OCI-LY1 (cell line): ENCODE data around the gene MEIG1.
A peak's percentile ranks its signal among the peaks of the same experiment; 100 is the strongest.

Experiments used
- H2AFZ ChIP-seq: fragments of 200-600 bp; sonication (generic), shearing (Covaris generic); 2 replicates; pipeline ENCODE4 v1.6.0; 2014; ENCODE audit warnings: antibody characterized with exemption, mild to moderate bottlenecking, low read length
- H3F3A ChIP-seq: fragments of 200-600 bp; sonication (generic), shearing (Covaris generic); 2 replicates; pipeline ENCODE4 v1.6.0; 2014; ENCODE audit warnings: mild to moderate bottlenecking, antibody characterized with exemption, low read length, moderate library complexity; ENCODE audit not compliant: insufficient read depth
- H3K27ac ChIP-seq: fragments of 200-600 bp; sonication (generic); 2 replicates; pipeline ENCODE4 v1.5.1; 2014; ENCODE audit warnings: low read length, mixed run types, mild to moderate bottlenecking, low read depth; ENCODE audit not compliant: poor library complexity, severe bottlenecking
- H3K27me3 ChIP-seq: fragments of 200-600 bp; sonication (generic); 2 replicates; pipeline ENCODE4 v1.6.0; 2014; ENCODE audit warnings: antibody characterized with exemption, mild to moderate bottlenecking, low read length, moderate library complexity; ENCODE audit not compliant: insufficient read depth
- H3K36me3 ChIP-seq: fragments of 200-600 bp; sonication (generic); 2 replicates; pipeline ENCODE4 v1.6.1; 2014; ENCODE audit warnings: mild to moderate bottlenecking, antibody characterized with exemption, low read length, moderate library complexity, mixed read lengths; ENCODE audit not compliant: insufficient read depth
- H3K4me1 ChIP-seq: fragments of 200-600 bp; sonication (generic); 2 replicates; pipeline ENCODE4 v1.5.1; 2014; ENCODE audit warnings: mild to moderate bottlenecking, low read length, moderate library complexity; ENCODE audit not compliant: insufficient read depth, severe bottlenecking
- H3K4me2 ChIP-seq: fragments of 200-600 bp; sonication (generic), shearing (Covaris generic); 2 replicates; pipeline ENCODE4 v1.6.1; 2014; ENCODE audit warnings: low read length
- H3K4me3 ChIP-seq: fragments of 200-600 bp; sonication (generic); 2 replicates; pipeline ENCODE4 v1.5.1; 2014; ENCODE audit warnings: low read length, low read depth, mild to moderate bottlenecking, mixed read lengths; ENCODE audit not compliant: poor library complexity, severe bottlenecking
- H3K79me2 ChIP-seq: fragments of 200-600 bp; shearing (Covaris generic); 2 replicates; pipeline ENCODE4 v1.6.1; 2016; ENCODE audit warnings: mixed run types, low read length, mixed read lengths; ENCODE audit not compliant: insufficient read depth
- H3K9ac ChIP-seq: fragments of 200-600 bp; sonication (generic), shearing (Covaris generic); 2 replicates; pipeline ENCODE4 v1.6.1; 2014; ENCODE audit warnings: mild to moderate bottlenecking, low read length, mixed read lengths
- H3K9me2 ChIP-seq: fragments of 200-600 bp; sonication (generic), shearing (Covaris generic); 2 replicates; pipeline ENCODE4 v1.6.1; 2014; ENCODE audit warnings: low read depth, mild to moderate bottlenecking, low read length, mixed read lengths
- H3K9me3 ChIP-seq: fragments of 200-600 bp; shearing (Covaris generic); 2 replicates; pipeline ENCODE4 v1.6.1; 2014; ENCODE audit warnings: low read length, mixed read lengths
- H4K20me1 ChIP-seq: fragments of 200-600 bp; sonication (generic), shearing (Covaris generic); 2 replicates; pipeline ENCODE4 v1.6.0; 2016; ENCODE audit warnings: mild to moderate bottlenecking, low read length; ENCODE audit not compliant: insufficient read depth
- CTCF ChIP-seq: fragments of 200-600 bp; sonication (generic), shearing (Covaris generic); IDR thresholded peaks from 2 replicates; pipeline ENCODE4 v1.5.1; 2017; ENCODE audit warnings: mild to moderate bottlenecking, antibody characterized with exemption, low read length, moderate library complexity, mixed read lengths
- EZH2 ChIP-seq: fragments of 200-600 bp; sonication (generic), shearing (Covaris generic); IDR thresholded peaks from 2 replicates; pipeline ENCODE4 v1.8.0; 2017; ENCODE audit warnings: borderline replicate concordance, mixed run types, mild to moderate bottlenecking, antibody characterized with exemption, low read length, moderate library complexity, mixed read lengths

Gene MEIG1

GRCh38 chr10:14959221-14960057 lies at the start of gene MEIG1:
MEIG1 (plus strand) TSS chr10:14959388; CDS start chr10:14966469, 7,081 bp downstream.
- Histone ChIP-seq H3K4me3 (peak within 1 kb of the TSS; percentile 82), H3K4me2 (peak within 1 kb of the TSS; percentile 85), H3K9me3 (no peaks in the 10 kb centered on the region), H3K36me3 (no peaks in the 10 kb centered on the region), H3F3A (0 out of 2 replicates have a peak, but pooled peaks cover 5% of the 10 kb centered on the region), H3K79me2 (no peaks in the 10 kb centered on the region), H3K27me3 (no peaks in the 10 kb centered on the region), H2AFZ (peak within 1 kb of the TSS; percentile 90; the same call in 1 of the 2 replicates), H4K20me1 (no peaks in the 10 kb centered on the region), H3K27ac (peak within 1 kb of the TSS; percentile 91), H3K9ac (peak within 1 kb of the TSS; percentile 94), H3K4me1 (peaks cover 16% of the 10 kb centered on the region), H3K9me2 (no peaks in the 10 kb centered on the region)
- TF ChIP-seq EZH2 (no peak), CTCF (no peak)

- Histone ChIP-seq H3K79me2 (0 out of 2 replicates have a peak, but pooled peaks cover 5% of the 10 kb centered on the region), H3K27me3 (no peaks in the 10 kb centered on the region), H3K9ac (no peak overlapping the region), H3K9me2 (no peaks in the 10 kb centered on the region), H3K4me2 (no peak overlapping the region), H4K20me1 (no peaks in the 10 kb centered on the region), H3K9me3 (peaks cover 16% of the 10 kb centered on the region), H3K4me1 (no peaks in the 10 kb centered on the region), H2AFZ (no peak overlapping the region), H3K36me3 (peaks cover 100% of the 10 kb centered on the region), H3K4me3 (no peak overlapping the region), H3K27ac (no peak overlapping the region), H3F3A (no peaks in the 10 kb centered on the region)
- TF ChIP-seq CTCF = no peak
- no peak for TF ChIP-seq EZH2
Measured at GRCh38 chr10:14910953-14911352, 48.2 kb upstream of the MEIG1 start.

- no peaks in the 10 kb centered on the region for H4K20me1 ChIP-seq
- no peaks in the 10 kb centered on the region for H3K4me1 ChIP-seq
- peaks cover 100% of the 10 kb centered on the region for H3K36me3 ChIP-seq
- H3K9ac ChIP-seq = no peak overlapping the region
- H3K4me3 ChIP-seq = no peak overlapping the region
- no peak overlapping the region for H2AFZ ChIP-seq
- no peaks in the 10 kb centered on the region for H3K9me2 ChIP-seq
- H3K79me2 ChIP-seq = 0 out of 2 replicates have a peak, but pooled peaks cover 5% of the 10 kb centered on the region
- no peaks in the 10 kb centered on the region for H3F3A ChIP-seq
- no peaks in the 10 kb centered on the region for H3K27me3 ChIP-seq
- H3K4me2 ChIP-seq = no peak overlapping the region
- H3K27ac ChIP-seq = no peak overlapping the region
- H3K9me3 ChIP-seq = peaks cover 24% of the 10 kb centered on the region
- TF ChIP-seq EZH2 = no peak
Measured at GRCh38 chr10:14911801-14912200, 47.4 kb upstream of the MEIG1 start.
